ENCODE results near the gene ARMS2. TPM values are rescaled to one million over a fixed set of nuclear protein-coding genes. Genes with fewer than 3 reads are reported as not detected.

The ARMS2 gene
- total RNA-seq, 2 donors from 2014 or later, result not detected

GRCh38 chr10:122484276-122485060, 30.0 kb downstream of the ARMS2 start:
- H3K9me3 ChIP-seq (ENCODE audit: control insufficient read depth, low read length, poor library complexity, severe bottlenecking), result no peaks in the 10 kb centered on the region
- Mint-ChIP-seq H3K4me3 (no peak overlapping the region), H3K4me1 (peaks cover 5% of the 10 kb centered on the region), H3K27me3 (peaks cover 14% of the 10 kb centered on the region), H3K36me3 (ENCODE audit: low read depth) (peaks cover 4% of the 10 kb centered on the region), H3K27ac (no peak overlapping the region)
- no peak for DNase-seq
- ATAC-seq, result no peak

- no peak overlapping the region for H3K27ac Mint-ChIP-seq
- ATAC-seq (no peak), DNase-seq (no peak)
- H3K4me1 Mint-ChIP-seq, result peaks cover 9% of the 10 kb centered on the region
- H3K36me3 Mint-ChIP-seq (ENCODE audit: low read depth), result peaks cover 2% of the 10 kb centered on the region
- no peaks in the 10 kb centered on the region for H3K9me3 ChIP-seq (ENCODE audit: control insufficient read depth, low read length, poor library complexity, severe bottlenecking)
- H3K4me3 Mint-ChIP-seq, result no peak overlapping the region
- peaks cover 6% of the 10 kb centered on the region for H3K27me3 Mint-ChIP-seq
Measured at GRCh38 chr10:122485670-122486069, 31.2 kb downstream of the ARMS2 start.

- Mint-ChIP-seq H3K27me3 (peaks cover 6% of the 10 kb centered on the region), H3K4me3 (no peak overlapping the region), H3K36me3 (ENCODE audit: low read depth) (peaks cover 2% of the 10 kb centered on the region), H3K4me1 (peaks cover 18% of the 10 kb centered on the region), H3K27ac (no peak overlapping the region)
- DNase-seq (no peak), ATAC-seq (no peak)
- no peaks in the 10 kb centered on the region for H3K9me3 ChIP-seq (ENCODE audit: control insufficient read depth, low read length, poor library complexity, severe bottlenecking)
Measured at GRCh38 chr10:122486406-122487080, 32.1 kb downstream of the ARMS2 start.

- ATAC-seq (no peak), DNase-seq (no peak)
- H3K4me3 Mint-ChIP-seq, result no peak overlapping the region
- H3K27ac Mint-ChIP-seq, result no peak overlapping the region
- H3K27me3 Mint-ChIP-seq, result peaks cover 6% of the 10 kb centered on the region
- peaks cover 23% of the 10 kb centered on the region for H3K4me1 Mint-ChIP-seq
- H3K9me3 ChIP-seq (ENCODE audit: control insufficient read depth, low read length, poor library complexity, severe bottlenecking), result no peaks in the 10 kb centered on the region
- H3K36me3 Mint-ChIP-seq (ENCODE audit: low read depth), result peaks cover 2% of the 10 kb centered on the region
Measured at GRCh38 chr10:122487174-122487765, 32.8 kb downstream of the ARMS2 start.

- peaks cover 6% of the 10 kb centered on the region for H3K27me3 Mint-ChIP-seq
- no peak overlapping the region for H3K27ac Mint-ChIP-seq
- peaks cover 29% of the 10 kb centered on the region for H3K4me1 Mint-ChIP-seq
- DNase-seq (no peak), ATAC-seq (no peak)
- H3K36me3 Mint-ChIP-seq (ENCODE audit: low read depth), result peaks cover 2% of the 10 kb centered on the region
- no peaks in the 10 kb centered on the region for H3K9me3 ChIP-seq (ENCODE audit: control insufficient read depth, low read length, poor library complexity, severe bottlenecking)
- no peak overlapping the region for H3K4me3 Mint-ChIP-seq
Measured at GRCh38 chr10:122490268-122490667, 35.8 kb downstream of the ARMS2 start.

- H3K27ac Mint-ChIP-seq, result peak overlapping the region; percentile 27
- H3K36me3 Mint-ChIP-seq (ENCODE audit: low read depth), result peaks cover 2% of the 10 kb centered on the region
- DNase-seq (peak in 1 of 3 donors; percentile 12), ATAC-seq (peak; percentile 82)
- peak overlapping the region; percentile 66 for H3K4me3 Mint-ChIP-seq
- H3K9me3 ChIP-seq (ENCODE audit: control insufficient read depth, low read length, poor library complexity, severe bottlenecking), result no peaks in the 10 kb centered on the region
- peaks cover 6% of the 10 kb centered on the region for H3K27me3 Mint-ChIP-seq
- H3K4me1 Mint-ChIP-seq, result peaks cover 32% of the 10 kb centered on the region
Measured at GRCh38 chr10:122490786-122491680, 36.6 kb downstream of the ARMS2 start.

- no peak overlapping the region for H3K4me3 Mint-ChIP-seq
- H3K4me1 Mint-ChIP-seq, result peaks cover 35% of the 10 kb centered on the region
Measured at GRCh38 chr10:122492006-122492405, 37.6 kb downstream of the ARMS2 start.

GRCh38 chr10:122492999-122493481, 38.6 kb downstream of the ARMS2 start:
- Mint-ChIP-seq H3K4me1 (peaks cover 36% of the 10 kb centered on the region), H3K27me3 (no peaks in the 10 kb centered on the region), H3K4me3 (no peak overlapping the region), H3K36me3 (ENCODE audit: low read depth) (no peaks in the 10 kb centered on the region), H3K27ac (no peak overlapping the region)
- ATAC-seq (no peak), DNase-seq (no peak)
- H3K9me3 ChIP-seq (ENCODE audit: control insufficient read depth, low read length, poor library complexity, severe bottlenecking), result no peaks in the 10 kb centered on the region

More at GRCh38 chr10:122492006-122492405, 37.6 kb downstream of the ARMS2 start:
- no peaks in the 10 kb centered on the region for H3K9me3 ChIP-seq (ENCODE audit: control insufficient read depth, low read length, poor library complexity, severe bottlenecking)
- H3K27me3 Mint-ChIP-seq, result no peaks in the 10 kb centered on the region
- H3K27ac Mint-ChIP-seq, result no peak overlapping the region
- DNase-seq (no peak), ATAC-seq (no peak)
- no peaks in the 10 kb centered on the region for H3K36me3 Mint-ChIP-seq (ENCODE audit: low read depth)

GRCh38 chr10:122493761-122494160, 39.3 kb downstream of the ARMS2 start:
- ATAC-seq (no peak), DNase-seq (no peak)
- H3K4me1 Mint-ChIP-seq, result peaks cover 39% of the 10 kb centered on the region
- peak overlapping the region; percentile 63 for H3K4me3 Mint-ChIP-seq
- no peaks in the 10 kb centered on the region for H3K27me3 Mint-ChIP-seq
- H3K36me3 Mint-ChIP-seq (ENCODE audit: low read depth), result no peaks in the 10 kb centered on the region
- no peak overlapping the region for H3K27ac Mint-ChIP-seq
- H3K9me3 ChIP-seq (ENCODE audit: control insufficient read depth, low read length, poor library complexity, severe bottlenecking), result no peaks in the 10 kb centered on the region

- Mint-ChIP-seq H3K27me3 (no peaks in the 10 kb centered on the region), H3K36me3 (ENCODE audit: low read depth) (no peaks in the 10 kb centered on the region)
- no peak for DNase-seq
Measured at GRCh38 chr10:122494173-122494820, 39.8 kb downstream of the ARMS2 start.

GRCh38 chr10:122494833-122495232, 40.4 kb downstream of the ARMS2 start:
- no peaks in the 10 kb centered on the region for H3K9me3 ChIP-seq (ENCODE audit: control insufficient read depth, low read length, poor library complexity, severe bottlenecking)
- Mint-ChIP-seq H3K4me1 (peaks cover 42% of the 10 kb centered on the region), H3K36me3 (ENCODE audit: low read depth) (no peaks in the 10 kb centered on the region), H3K27me3 (no peaks in the 10 kb centered on the region), H3K27ac (no peak overlapping the region), H3K4me3 (no peak overlapping the region)
- no peak for ATAC-seq
- DNase-seq, result no peak

More at GRCh38 chr10:122494173-122494820, 39.8 kb downstream of the ARMS2 start:
- no peak for ATAC-seq
- no peaks in the 10 kb centered on the region for H3K9me3 ChIP-seq (ENCODE audit: control insufficient read depth, low read length, poor library complexity, severe bottlenecking)
- Mint-ChIP-seq H3K4me1 (peaks cover 39% of the 10 kb centered on the region), H3K4me3 (peak overlapping the region; percentile 63), H3K27ac (no peak overlapping the region)
